GM23248 (cell line): ENCODE measurements around the gene KCTD14.

Experiments
- EZH2 ChIP-seq: fragments of 200-600 bp; sonication (generic); IDR thresholded peaks from 2 replicates; pipeline ENCODE4 v1.6.1; 2018; ENCODE audit warnings: antibody characterized with exemption, mild to moderate bottlenecking; ENCODE audit not compliant: insufficient read depth, poor library complexity, severe bottlenecking
- EZH2phosphoT487 ChIP-seq: fragments of 200-600 bp; sonication (generic); IDR thresholded peaks from 2 replicates; pipeline ENCODE4 v1.6.1; 2018; ENCODE audit warnings: antibody characterized with exemption, moderate library complexity, mild to moderate bottlenecking, low read depth; ENCODE audit not compliant: insufficient read depth

- TF ChIP-seq EZH2 (no peak), EZH2phosphoT487 (no peak)
Observed at GRCh38 chr11:78020246-78020645, 2.8 kb downstream of the KCTD14 start.
